Ramos (cell line): ENCODE measurements around the gene KIR3DL2.
"Not testable (repeated sequence)": the region's sequence is repeated elsewhere in the genome, so short reads cannot be mapped to it uniquely, and the experiment has no call there.

Experiments used
- in situ Hi-C: fragments of 300-500 bp; cut with MboI; formaldehyde crosslinking; loops from one replicate; pipeline ENCODE4 v1.14.3; 2022; ENCODE audit warnings: low sequenced_read_pairs; ENCODE audit not compliant: unreplicated experiment

Gene KIR3DL2

GRCh38 chr19:54850061-54850640 is at the start of gene KIR3DL2:
KIR3DL2 (plus strand) TSS chr19:54850443; CDS start chr19:54850476, 33 bp downstream.
- in situ Hi-C loops = not testable (repeated sequence)

GRCh38 chr19:54803410-54803809 is 46.8 kb upstream of the KIR3DL2 start, which contains the start of gene KIR2DL4:
KIR2DL4 (plus strand) TSS chr19:54803610; CDS start chr19:54803652, 42 bp downstream.
- in situ Hi-C loops = no loop called here

- in situ Hi-C loops = no loop called here
Observed at GRCh38 chr19:54804101-54804500, 46.1 kb upstream of the KIR3DL2 start.

- in situ Hi-C loops = no loop called here
Observed at GRCh38 chr19:54804571-54804970, 45.7 kb upstream of the KIR3DL2 start.

- in situ Hi-C loops = no loop called here
Observed at GRCh38 chr19:54805665-54806515, 44.4 kb upstream of the KIR3DL2 start.

GRCh38 chr19:54806516-54806838 is 43.8 kb upstream of the KIR3DL2 start:
- in situ Hi-C loops = no loop called here

- in situ Hi-C loops = not testable (repeated sequence)
Observed at GRCh38 chr19:54814571-54814970, 35.7 kb upstream of the KIR3DL2 start.

GRCh38 chr19:54816251-54816650 is 34.0 kb upstream of the KIR3DL2 start, which contains the start of gene KIR3DL1:
KIR3DL1 (plus strand) TSS chr19:54816468.
- in situ Hi-C loops = not testable (repeated sequence)

GRCh38 chr19:54817670-54818536 is 32.3 kb upstream of the KIR3DL2 start:
- in situ Hi-C loops = no loop called here

GRCh38 chr19:54824416-54824815 is 25.8 kb upstream of the KIR3DL2 start:
- in situ Hi-C loops = not testable (repeated sequence)

GRCh38 chr19:54825326-54825725 is 24.9 kb upstream of the KIR3DL2 start:
- in situ Hi-C loops = not testable (repeated sequence)

- in situ Hi-C loops = not testable (repeated sequence)
Observed at GRCh38 chr19:54828064-54828463, 22.2 kb upstream of the KIR3DL2 start.

- in situ Hi-C loops = not testable (repeated sequence)
Observed at GRCh38 chr19:54832496-54832895, 17.7 kb upstream of the KIR3DL2 start, which contains the start of gene KIR2DS4. KIR2DS4 (plus strand) TSS chr19:54832676.

- in situ Hi-C loops = not testable (repeated sequence)
Observed at GRCh38 chr19:54835126-54835525, 15.1 kb upstream of the KIR3DL2 start.

GRCh38 chr19:54837522-54837921 is 12.7 kb upstream of the KIR3DL2 start:
- in situ Hi-C loops = not testable (repeated sequence)

GRCh38 chr19:54843171-54843570 is 7.1 kb upstream of the KIR3DL2 start:
- in situ Hi-C loops = not testable (repeated sequence)

- in situ Hi-C loops = no loop called here
Observed at GRCh38 chr19:54850930-54851329, 687 bp downstream of the KIR3DL2 start.

- in situ Hi-C loops = no loop called here
Observed at GRCh38 chr19:54851353-54851752, 1.1 kb downstream of the KIR3DL2 start.

GRCh38 chr19:54855241-54855640 is 5.0 kb downstream of the KIR3DL2 start:
- in situ Hi-C loops = not testable (repeated sequence)

- in situ Hi-C loops = not testable (repeated sequence)
Observed at GRCh38 chr19:54858476-54858875, 8.2 kb downstream of the KIR3DL2 start.
